Peyer's patch (tissue), 4 donors: ENCODE measurements around the gene ARHGAP26. TPM values are rescaled to one million over a fixed set of nuclear protein-coding genes. Genes with fewer than 3 reads are reported as not detected.

ENCODE experiments used
- DNase-seq, 3 donors: peaks; one replicate each; pipeline ENCODE4 v3.0.0-alpha.2; 2017 to 2019
- H3K27ac ChIP-seq, 4 donors: fragments of 200-600 bp; sonication (generic); one replicate each; pipeline ENCODE4 v1.5.1; 2016 to 2019
- H3K27me3 ChIP-seq, 2 donors: fragments of 200-600 bp; sonication (generic); one replicate each; pipeline ENCODE4 v1.5.1; 2019
- H3K36me3 ChIP-seq, 3 donors: fragments of 200-600 bp; sonication (generic); one replicate each; pipeline ENCODE4 v1.5.1; 2016 to 2019
- H3K4me1 ChIP-seq, 4 donors: fragments of 200-600 bp; sonication (generic); one replicate each; pipeline ENCODE4 v1.5.1; 2016 to 2019
- H3K4me3 ChIP-seq, 4 donors: fragments of 200-600 bp; sonication (generic); 1 replicate in 3 of 4; 2 replicates in 1 of 4; pipeline ENCODE4 v1.5.1; 2016 to 2019; ENCODE audit warnings: mild to moderate bottlenecking in 1 of 4
- H3K9me3 ChIP-seq, 4 donors: fragments of 200-600 bp; sonication (generic); one replicate each; pipeline ENCODE4 v1.5.1; 2016 to 2019; ENCODE audit warnings: mild to moderate bottlenecking in 1 of 4
- POLR2A ChIP-seq, 2 donors: fragments of 450-650 bp; IDR thresholded peaks; one replicate each; pipeline ENCODE4 v1.5.1; 2017; ENCODE audit warnings: antibody characterized with exemption in 2 of 2, mild to moderate bottlenecking in 2 of 2, moderate library complexity in 2 of 2
- total RNA-seq, 4 donors: library from RNA; depleted of rRNA; stranded (reverse); fragments of >200 nt; gene quantifications; one replicate each; pipeline ENCODE4 v1.1.0, GENCODE V29; 2016
- TF ChIP-seq, protein P1 (sequence below), 6 experiments: fragments of 450-650 bp in 4 of 6; fragments of 200-600 bp in 2 of 6; sonication (generic) in 1 of 6; IDR thresholded peaks; one replicate each; pipeline ENCODE4 v1.5.1; 2017 to 2019; ENCODE audit warnings: antibody characterized with exemption in 6 of 6, mild to moderate bottlenecking in 3 of 6, moderate library complexity in 1 of 6

Gene ARHGAP26
- total RNA-seq, 4 donors from 2014 or later = 60.1 to 180 (median 126) TPM

DNA sequence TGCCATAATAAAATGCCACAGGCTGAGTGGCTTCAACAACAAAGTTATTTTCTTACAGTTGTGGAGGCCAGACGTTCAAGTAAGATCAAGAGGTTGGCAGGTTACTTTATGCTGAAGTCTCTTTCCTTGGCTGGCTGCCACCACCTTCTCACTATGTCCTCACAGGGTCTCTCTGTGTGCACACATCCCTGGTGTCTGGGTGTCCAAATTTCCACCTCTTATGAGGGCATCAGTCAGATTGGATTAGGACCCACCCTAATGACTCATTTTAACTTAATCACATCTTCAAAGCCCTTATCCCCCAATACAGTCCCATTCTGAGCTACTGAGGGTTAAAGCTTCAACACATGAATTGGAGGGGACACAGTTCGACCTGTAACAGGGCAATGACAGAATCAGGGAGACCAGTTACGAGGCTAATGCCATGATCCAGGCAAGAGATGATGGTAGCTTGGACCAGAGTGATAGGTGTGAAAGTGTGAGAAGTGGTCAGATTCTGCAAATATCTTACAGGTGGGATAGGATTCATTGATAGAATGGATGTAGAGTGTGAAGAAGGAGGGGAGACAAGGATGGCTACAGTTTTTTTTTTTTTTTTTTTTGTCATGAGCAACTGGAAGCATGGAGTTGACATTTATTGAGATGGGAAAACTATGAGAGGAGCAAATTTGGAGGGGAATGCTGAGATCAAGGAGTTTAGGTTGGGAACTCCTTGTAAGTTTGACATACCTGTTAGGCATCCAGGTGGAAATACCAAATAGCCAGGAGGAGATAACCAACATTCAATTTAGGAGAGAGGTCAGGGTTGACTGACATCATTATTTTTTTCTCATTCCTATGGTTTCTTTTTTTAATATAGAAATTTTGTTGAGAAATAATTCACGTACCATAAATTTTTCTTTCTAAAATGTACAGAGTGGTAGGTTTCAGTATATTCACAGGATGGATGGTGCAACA lies 44.7 kb upstream of the ARHGAP26 start:
- no peak for DNase-seq
- Histone ChIP-seq H3K4me1 (no peaks in the 10 kb centered on the region), H3K9me3 (no peaks in the 10 kb centered on the region), H3K4me3 (no peak overlapping the region), H3K36me3 (no peaks in the 10 kb centered on the region), H3K27ac (no peak overlapping the region), H3K27me3 (no peaks in the 10 kb centered on the region)
- TF ChIP-seq, protein P1, sequence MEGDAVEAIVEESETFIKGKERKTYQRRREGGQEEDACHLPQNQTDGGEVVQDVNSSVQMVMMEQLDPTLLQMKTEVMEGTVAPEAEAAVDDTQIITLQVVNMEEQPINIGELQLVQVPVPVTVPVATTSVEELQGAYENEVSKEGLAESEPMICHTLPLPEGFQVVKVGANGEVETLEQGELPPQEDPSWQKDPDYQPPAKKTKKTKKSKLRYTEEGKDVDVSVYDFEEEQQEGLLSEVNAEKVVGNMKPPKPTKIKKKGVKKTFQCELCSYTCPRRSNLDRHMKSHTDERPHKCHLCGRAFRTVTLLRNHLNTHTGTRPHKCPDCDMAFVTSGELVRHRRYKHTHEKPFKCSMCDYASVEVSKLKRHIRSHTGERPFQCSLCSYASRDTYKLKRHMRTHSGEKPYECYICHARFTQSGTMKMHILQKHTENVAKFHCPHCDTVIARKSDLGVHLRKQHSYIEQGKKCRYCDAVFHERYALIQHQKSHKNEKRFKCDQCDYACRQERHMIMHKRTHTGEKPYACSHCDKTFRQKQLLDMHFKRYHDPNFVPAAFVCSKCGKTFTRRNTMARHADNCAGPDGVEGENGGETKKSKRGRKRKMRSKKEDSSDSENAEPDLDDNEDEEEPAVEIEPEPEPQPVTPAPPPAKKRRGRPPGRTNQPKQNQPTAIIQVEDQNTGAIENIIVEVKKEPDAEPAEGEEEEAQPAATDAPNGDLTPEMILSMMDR (IDR thresholded peaks at IDR 0.05) = no peak
- no peak for TF ChIP-seq POLR2A (IDR thresholded peaks at IDR 0.05)

GRCh38 chr5:142726188-142726731 lies 43.9 kb upstream of the ARHGAP26 start:
- no peak for DNase-seq
- Histone ChIP-seq H3K4me3 (no peak overlapping the region), H3K9me3 (no peaks in the 10 kb centered on the region), H3K27ac (no peak overlapping the region), H3K4me1 (no peaks in the 10 kb centered on the region), H3K36me3 (no peaks in the 10 kb centered on the region), H3K27me3 (no peaks in the 10 kb centered on the region)
- TF ChIP-seq, protein P1 (IDR thresholded peaks at IDR 0.05) = no peak
- TF ChIP-seq POLR2A (IDR thresholded peaks at IDR 0.05) = no peak

- Histone ChIP-seq H3K9me3 (no peaks in the 10 kb centered on the region), H3K27me3 (no peaks in the 10 kb centered on the region), H3K27ac (no peak overlapping the region), H3K4me3 (no peak overlapping the region), H3K4me1 (no peaks in the 10 kb centered on the region), H3K36me3 (no peaks in the 10 kb centered on the region)
- TF ChIP-seq, protein P1 (IDR thresholded peaks at IDR 0.05) = no peak
- TF ChIP-seq POLR2A (IDR thresholded peaks at IDR 0.05) = no peak
- no peak for DNase-seq
These were observed 42.5 kb upstream of the ARHGAP26 start for GRCh38 chr5:142727735-142728047.

GRCh38 chr5:142735323-142736246 lies 34.6 kb upstream of the ARHGAP26 start:
- Histone ChIP-seq H3K4me1 (no peaks in the 10 kb centered on the region), H3K4me3 (no peak overlapping the region), H3K27me3 (no peaks in the 10 kb centered on the region), H3K9me3 (no peaks in the 10 kb centered on the region), H3K36me3 (no peaks in the 10 kb centered on the region), H3K27ac (no peak overlapping the region)
- no peak for DNase-seq
- TF ChIP-seq POLR2A (IDR thresholded peaks at IDR 0.05) = no peak
- TF ChIP-seq, protein P1 (IDR thresholded peaks at IDR 0.05) = no peak

DNA sequence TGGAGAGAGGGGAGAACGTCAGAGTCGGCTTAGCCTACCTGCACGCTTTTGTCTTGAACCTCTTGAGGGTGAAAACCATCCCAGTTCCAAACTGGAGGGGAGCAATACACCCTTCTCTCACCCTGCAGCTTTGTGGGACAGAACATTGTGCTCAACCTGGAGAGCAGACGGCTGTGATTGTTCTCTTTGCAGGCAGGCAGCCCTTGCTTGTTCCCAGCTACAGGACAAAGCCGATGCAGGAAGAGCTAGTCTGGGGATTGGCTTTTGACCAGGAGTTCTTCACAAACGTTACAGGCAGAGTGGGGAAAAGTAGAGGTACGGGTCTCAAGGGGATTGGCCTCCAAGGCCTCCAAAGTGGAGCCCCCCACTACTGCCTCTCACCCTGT lies 33.9 kb upstream of the ARHGAP26 start:
- no peaks in the 10 kb centered on the region for H3K27me3 ChIP-seq
- no peak for DNase-seq
- H3K36me3 ChIP-seq = no peaks in the 10 kb centered on the region
- H3K9me3 ChIP-seq = no peaks in the 10 kb centered on the region
- no peak for TF ChIP-seq POLR2A (IDR thresholded peaks at IDR 0.05)
- TF ChIP-seq, protein P1 (IDR thresholded peaks at IDR 0.05) = no peak
- H3K27ac ChIP-seq = no peak overlapping the region
- H3K4me3 ChIP-seq = no peak overlapping the region
- H3K4me1 ChIP-seq = no peaks in the 10 kb centered on the region
